GM19023 (cell line): ENCODE measurements around the gene ARHGDIG.

Source experiments
- ATAC-seq: cut with Tn5 transposase; IDR thresholded peaks from one replicate; pipeline ENCODE4 v1.9.1; 2021; ENCODE audit warnings: mild to moderate bottlenecking, moderate library complexity; ENCODE audit not compliant: unreplicated experiment

ARHGDIG gene

DNA sequence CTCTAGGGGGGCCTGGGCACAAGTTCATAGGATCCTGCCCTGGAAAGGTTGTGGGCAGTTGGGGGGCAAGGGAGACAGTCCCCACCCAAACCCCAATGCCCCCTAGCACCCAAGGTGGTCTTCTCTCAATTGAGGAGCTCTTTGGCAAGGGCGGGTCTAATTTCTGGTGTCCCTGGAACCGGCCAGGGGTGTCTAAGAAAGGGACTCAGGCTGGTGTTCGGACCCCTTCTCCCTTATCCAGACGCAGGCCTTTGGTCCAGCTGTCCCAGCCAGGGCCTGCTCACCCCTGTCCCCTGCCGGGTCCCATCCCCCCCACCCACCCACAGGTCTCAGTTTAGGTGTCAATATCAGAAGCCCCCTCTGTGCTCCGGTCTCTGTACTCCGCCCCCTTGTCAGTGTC lies 860 bp upstream of the ARHGDIG start:
- no peak for ATAC-seq

- ATAC-seq = no peak
Observed at GRCh38 chr16:280005-280460, 358 bp upstream of the ARHGDIG start.

DNA sequence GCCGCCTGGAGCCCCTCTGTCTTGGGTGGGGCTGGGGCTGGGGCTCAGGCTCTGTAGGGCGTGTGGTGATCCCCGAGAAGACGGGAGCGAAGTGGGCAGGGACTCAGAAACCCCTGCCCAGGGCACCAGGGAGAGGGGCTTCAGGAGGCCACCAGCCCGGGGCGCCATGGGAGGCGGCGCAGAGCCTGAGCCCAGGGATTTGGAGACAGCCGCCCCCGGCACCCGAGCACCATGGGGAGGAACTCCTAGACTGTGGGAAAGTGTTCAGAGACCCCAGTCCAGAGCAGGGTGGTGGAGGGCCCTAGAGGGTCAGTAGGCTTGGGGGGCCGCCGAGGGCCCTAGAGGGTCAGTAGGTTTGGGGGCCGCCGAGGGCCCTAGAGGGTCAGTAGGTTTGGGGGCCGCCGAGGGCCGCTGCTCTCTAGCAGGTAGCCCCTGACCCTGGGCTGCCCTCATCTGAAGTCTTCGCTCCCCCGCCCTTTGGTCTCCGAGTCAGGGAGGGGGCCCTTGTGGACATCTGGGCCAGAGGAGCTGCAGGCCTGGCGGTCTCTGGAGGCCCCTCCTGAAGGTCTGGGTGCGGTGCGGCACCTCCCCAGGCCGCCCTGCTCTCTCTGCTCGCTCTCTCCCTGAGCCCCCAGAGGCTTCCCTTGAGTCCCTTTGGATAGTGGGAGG lies 734 bp downstream of the ARHGDIG start:
- no peak for ATAC-seq

GRCh38 chr16:281660-282255 lies 1.4 kb downstream of the ARHGDIG start:
- ATAC-seq = no peak

DNA sequence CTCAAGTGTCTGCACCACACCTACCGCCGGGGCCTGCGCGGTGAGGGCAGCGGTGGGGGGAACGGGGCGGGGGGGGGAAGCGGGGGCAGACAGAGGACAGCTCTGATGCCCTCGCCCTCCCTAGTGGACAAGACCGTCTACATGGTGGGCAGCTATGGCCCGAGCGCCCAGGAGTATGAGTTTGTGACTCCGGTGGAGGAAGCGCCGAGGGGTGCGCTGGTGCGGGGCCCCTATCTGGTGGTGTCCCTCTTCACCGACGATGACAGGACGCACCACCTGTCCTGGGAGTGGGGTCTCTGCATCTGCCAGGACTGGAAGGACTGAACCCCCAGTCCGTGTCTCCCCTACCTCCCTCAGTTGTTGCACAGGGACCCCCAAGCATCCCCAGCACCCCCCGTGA lies 2.1 kb downstream of the ARHGDIG start:
- no peak for ATAC-seq

DNA sequence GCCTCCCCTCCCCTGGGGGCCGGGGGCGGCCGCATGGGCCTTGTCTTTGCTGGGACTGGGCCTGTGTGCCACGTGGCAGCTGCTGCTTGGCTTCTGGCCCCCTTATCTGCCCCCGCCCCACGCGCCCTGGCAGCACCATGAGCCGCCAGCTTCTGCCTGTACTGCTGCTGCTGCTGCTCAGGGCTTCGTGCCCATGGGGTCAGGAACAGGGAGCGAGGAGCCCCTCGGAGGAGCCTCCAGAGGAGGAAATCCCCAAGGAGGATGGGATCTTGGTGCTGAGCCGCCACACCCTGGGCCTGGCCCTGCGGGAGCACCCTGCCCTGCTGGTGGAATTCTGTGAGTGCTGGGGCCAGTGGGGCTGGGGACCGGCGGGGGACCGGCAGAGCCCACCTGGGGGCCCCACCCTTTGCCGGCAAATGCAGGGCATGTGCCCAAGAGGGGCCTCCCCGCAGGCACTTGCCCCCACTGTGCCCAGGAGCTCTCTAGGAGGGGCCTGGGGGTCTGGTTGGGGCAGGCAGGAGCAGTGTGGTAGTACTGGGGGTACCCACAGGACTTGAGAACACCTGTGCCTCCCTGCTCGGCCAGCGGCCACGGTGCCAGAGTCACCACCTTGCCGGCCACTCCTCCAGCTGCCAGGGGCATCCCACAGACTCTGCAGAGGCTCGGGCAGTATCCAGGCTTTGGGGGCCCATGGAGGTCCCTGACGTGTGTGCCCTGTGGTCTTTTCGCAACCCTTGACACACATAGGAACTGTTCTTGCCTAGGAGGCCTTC lies 2.8 kb downstream of the ARHGDIG start, which contains the start of gene PDIA2:
Gene PDIA2, plus strand, starts transcription at position 132 of the 773 bp plus-strand sequence. Its CDS starts 6 bp downstream, at position 138.
- no peak for ATAC-seq

GRCh38 chr16:284204-285120 lies 4.1 kb downstream of the ARHGDIG start:
- ATAC-seq = no peak

GRCh38 chr16:285146-286055 lies 5.0 kb downstream of the ARHGDIG start:
- ATAC-seq = no peak

DNA sequence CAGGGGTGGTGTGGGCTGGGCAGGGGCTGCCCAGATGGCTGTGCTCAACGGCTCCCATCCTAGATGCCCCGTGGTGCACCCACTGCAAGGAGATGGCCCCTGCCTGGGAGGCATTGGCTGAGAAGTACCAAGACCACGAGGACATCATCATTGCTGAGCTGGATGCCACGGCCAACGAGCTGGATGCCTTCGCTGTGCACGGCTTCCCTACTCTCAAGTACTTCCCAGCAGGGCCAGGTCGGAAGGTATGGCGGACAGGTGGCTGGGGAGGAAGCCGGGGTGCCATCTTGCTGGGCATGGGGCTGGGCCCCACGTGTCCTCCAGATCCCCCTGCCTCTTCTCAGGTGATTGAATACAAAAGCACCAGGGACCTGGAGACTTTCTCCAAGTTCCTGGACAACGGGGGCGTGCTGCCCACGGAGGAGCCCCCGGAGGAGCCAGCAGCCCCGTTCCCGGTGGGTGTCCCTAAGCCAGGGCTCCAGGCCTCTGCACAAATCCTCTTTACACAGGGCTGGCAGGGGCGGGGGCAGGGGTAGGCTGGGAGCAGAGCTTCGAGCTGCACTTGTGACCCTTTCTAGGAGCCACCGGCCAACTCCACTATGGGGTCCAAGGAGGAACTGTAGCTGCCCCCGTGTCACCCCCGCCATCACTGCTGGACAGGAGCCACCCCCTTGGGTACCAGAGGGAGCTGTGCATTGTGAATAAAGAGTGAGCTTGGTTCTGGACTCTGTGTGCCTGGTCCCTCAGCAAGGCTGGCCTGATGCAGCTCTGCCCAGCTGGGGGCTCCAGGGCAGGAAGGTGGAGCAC lies 6.3 kb downstream of the ARHGDIG start:
- ATAC-seq = no peak

- ATAC-seq = no peak
Observed at GRCh38 chr16:287298-287811, 7.0 kb downstream of the ARHGDIG start.

- no peak for ATAC-seq
Observed at GRCh38 chr16:287981-288920, 7.9 kb downstream of the ARHGDIG start.

GRCh38 chr16:289395-289997 lies 9.1 kb downstream of the ARHGDIG start:
- no peak for ATAC-seq

DNA sequence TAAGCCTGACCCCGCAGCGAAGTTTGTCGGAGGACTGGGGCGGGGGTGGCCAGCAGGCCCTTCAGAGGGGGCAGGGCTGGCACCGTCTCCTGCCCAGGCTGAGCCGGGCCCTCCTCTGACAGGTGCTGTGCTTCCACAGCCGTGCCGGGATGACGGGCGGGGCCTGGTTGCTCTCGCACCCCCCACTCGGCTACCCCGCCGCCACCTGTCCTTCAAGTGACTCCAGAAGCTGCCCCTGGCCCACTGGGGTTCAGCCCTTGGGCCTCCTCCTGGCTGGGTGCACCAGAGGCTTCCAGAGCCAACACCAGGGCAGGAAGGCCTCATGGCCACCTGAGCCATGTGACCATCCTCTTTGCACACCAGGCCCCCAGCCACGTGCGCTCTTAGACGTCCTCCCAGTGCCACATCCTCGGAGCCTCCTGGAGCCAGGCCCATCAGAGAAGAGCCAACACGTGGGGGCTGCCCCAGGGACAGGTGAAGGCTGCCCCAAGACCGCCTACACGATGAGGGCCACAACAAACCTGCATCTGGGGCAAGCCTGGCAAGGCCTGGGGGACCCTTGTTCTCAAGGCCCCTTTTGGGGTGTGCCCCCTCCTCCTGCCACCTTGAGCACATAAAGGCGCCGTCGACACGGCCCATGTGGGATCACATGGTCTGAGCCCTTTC lies 9.8 kb downstream of the ARHGDIG start:
- ATAC-seq = no peak

DNA sequence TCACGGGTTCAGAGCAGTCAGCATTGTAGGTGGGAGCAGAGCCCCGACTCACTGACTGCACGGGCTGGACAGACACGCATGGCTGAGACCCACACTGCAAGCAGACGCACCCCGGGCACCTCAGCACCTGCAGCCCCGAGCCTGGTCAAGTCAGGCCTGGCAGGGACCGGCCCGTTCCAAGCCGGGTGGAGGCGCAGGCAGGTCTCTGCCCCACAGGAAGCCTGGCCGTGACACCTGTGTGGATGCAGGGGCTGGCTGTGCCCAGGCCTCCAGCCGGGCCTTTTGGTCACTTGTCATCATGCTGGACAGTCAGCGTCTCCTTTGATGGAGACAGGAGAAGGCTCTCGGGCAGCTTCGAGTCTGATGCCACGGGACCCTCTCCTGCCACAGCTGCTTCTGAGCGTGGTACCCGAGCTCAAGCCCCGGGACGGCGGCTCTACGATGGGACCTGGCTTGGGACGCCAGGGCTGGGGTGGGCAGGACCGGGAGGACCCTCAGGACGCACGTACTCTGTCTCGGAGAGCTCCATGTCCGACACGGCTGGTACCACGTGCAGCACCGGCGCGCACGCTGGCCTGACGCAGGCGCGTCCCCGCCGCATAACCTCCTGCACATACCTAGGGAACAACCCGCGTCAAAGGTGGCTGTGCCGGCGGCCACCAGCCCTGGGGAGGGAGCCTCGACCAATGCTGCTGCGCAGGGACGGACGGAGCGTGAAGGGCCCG lies 10.5 kb downstream of the ARHGDIG start:
- no peak for ATAC-seq

GRCh38 chr16:291539-291938 lies 11.1 kb downstream of the ARHGDIG start:
- ATAC-seq = no peak
